ENCODE results near the gene DSTN.

DNA sequence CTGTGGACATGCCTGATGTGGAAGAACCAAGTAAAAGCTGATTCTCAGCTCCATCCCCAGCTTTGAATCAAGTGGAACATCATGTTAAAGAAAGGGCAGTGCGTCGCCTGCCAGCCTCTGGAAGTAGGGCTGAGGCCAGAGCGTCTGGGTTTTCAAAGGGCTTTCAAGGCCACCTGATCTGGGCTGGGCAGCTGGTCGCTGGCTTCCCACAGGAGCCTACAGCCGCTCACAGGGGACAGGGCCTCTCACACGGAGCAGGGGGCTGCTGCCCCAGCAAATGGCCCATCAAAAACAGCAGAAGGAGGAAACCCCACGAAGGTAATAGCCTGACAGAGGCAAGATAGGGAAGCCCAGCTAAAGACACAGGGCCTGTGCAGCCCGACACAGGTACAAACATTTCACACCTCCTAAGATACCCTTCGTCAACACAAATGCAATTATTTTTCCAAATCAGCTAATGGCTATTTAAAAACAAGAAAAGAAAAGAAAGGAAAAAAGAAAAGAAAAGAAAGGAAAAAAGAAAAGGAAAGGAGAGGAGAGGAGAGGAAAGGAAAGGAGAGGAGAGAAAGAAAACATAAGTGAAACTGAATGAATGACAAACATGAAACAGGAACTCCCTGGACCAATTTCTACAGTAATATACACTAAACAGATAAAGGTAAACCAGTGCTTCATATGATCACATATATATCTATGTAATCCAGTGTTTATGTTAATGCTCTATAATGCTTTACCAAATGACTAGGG, 87.4 kb downstream of the DSTN start:
- TF ChIP-seq, protein P1, sequence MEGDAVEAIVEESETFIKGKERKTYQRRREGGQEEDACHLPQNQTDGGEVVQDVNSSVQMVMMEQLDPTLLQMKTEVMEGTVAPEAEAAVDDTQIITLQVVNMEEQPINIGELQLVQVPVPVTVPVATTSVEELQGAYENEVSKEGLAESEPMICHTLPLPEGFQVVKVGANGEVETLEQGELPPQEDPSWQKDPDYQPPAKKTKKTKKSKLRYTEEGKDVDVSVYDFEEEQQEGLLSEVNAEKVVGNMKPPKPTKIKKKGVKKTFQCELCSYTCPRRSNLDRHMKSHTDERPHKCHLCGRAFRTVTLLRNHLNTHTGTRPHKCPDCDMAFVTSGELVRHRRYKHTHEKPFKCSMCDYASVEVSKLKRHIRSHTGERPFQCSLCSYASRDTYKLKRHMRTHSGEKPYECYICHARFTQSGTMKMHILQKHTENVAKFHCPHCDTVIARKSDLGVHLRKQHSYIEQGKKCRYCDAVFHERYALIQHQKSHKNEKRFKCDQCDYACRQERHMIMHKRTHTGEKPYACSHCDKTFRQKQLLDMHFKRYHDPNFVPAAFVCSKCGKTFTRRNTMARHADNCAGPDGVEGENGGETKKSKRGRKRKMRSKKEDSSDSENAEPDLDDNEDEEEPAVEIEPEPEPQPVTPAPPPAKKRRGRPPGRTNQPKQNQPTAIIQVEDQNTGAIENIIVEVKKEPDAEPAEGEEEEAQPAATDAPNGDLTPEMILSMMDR (IDR thresholded peaks at IDR 0.05): no peak
- no peak for TF ChIP-seq POLR2A (IDR thresholded peaks at IDR 0.05)

Data from esophagus squamous epithelium (tissue), 4 donors.